HCT116 (cell line): ENCODE results near the gene ACAT2. TPM values are rescaled to one million over a fixed set of nuclear protein-coding genes. Genes with fewer than 3 reads are reported as not detected.

ENCODE experiments used
- ATAC-seq: fragments of 200-7000 bp; cut with Tn5 transposase; 2 replicates; pipeline ENCODE4 v1.9.1; 2020; ENCODE audit warnings: mild to moderate bottlenecking, moderate library complexity
- BruUV-seq: library from RNA; stranded (reverse); fragments of 400-500 nt; replicated peaks from 2 replicates; lab custom pipeline; 2021; lab: Mats Ljungman, UMichigan
- CTCF ChIA-PET: fragments of 300-600 bp; sonication (Branson Sonifier 250); formaldehyde crosslinking; loops from one replicate; lab custom pipeline; 2021; ENCODE audit warnings: antibody characterized with exemption; lab: Charles Lee
- POLR2A ChIA-PET: fragments of 300-600, 350-600 bp; sonication (Branson Sonifier 250); formaldehyde crosslinking; loops from one replicate; lab custom pipeline; 2021; ENCODE audit warnings: antibody characterized with exemption; lab: Charles Lee
- RAD21 ChIA-PET, 2 experiments: fragments of 300-600 bp; sonication (Branson Sonifier 250); formaldehyde crosslinking; loops; one replicate each; lab custom pipeline; 2023; ENCODE audit warnings: low total read pairs in 2 of 2; ENCODE audit not compliant: uncharacterized antibody in 2 of 2, unreplicated experiment in 2 of 2, low non-redundant PET in 1 of 2; lab: Charles Lee
- DNase-seq: peaks from one replicate; pipeline ENCODE4 v3.0.0-alpha.2; 2010; ENCODE audit warnings: low read depth, low spot score
- H2AFZ ChIP-seq: fragments of 200-600 bp; shearing (Covaris generic), sonication (generic); 2 replicates; pipeline ENCODE4 v1.6.1; 2017; ENCODE audit warnings: low read depth, mixed run types, mixed read lengths, antibody characterized with exemption, low read length; ENCODE audit not compliant: poor library complexity, severe bottlenecking
- H3K27ac ChIP-seq: 2 replicates; pipeline ENCODE4 v1.5.1; 2012; ENCODE audit warnings: low read depth, low read length
- H3K27me3 ChIP-seq: fragments of 200-600 bp; sonication (generic); 2 replicates; pipeline ENCODE4 v1.6.1; 2016; ENCODE audit warnings: mixed run types, low read length, mixed read lengths; ENCODE audit not compliant: insufficient read depth
- H3K36me3 ChIP-seq, 2 experiments: fragments of 200-500 bp in 1 of 2; fragments of 200-600 bp in 1 of 2; sonication (Bioruptor generic) in 1 of 2; sonication (generic) in 1 of 2; 2 replicates each; pipeline versions ENCODE4 v1.5.1 to v1.6.1; 2014 to 2016; ENCODE audit warnings: low read length in 2 of 2, inconsistent platforms in 1 of 2, mixed read lengths in 1 of 2, mixed run types in 1 of 2; ENCODE audit not compliant: insufficient read depth in 2 of 2, control insufficient read depth in 1 of 2
- H3K4me1 ChIP-seq, 2 experiments: fragments of 200-600 bp in 1 of 2; sonication (generic) in 1 of 2; 2 replicates each; pipeline versions ENCODE4 v1.5.1 to v1.6.1; 2012 to 2017; ENCODE audit warnings: low read length in 2 of 2, inconsistent platforms in 1 of 2, mild to moderate bottlenecking in 1 of 2, mixed read lengths in 1 of 2, mixed run types in 1 of 2, moderate library complexity in 1 of 2; ENCODE audit not compliant: insufficient read depth in 2 of 2, control insufficient read depth in 1 of 2
- H3K4me2 ChIP-seq: fragments of 200-600 bp; sonication (generic); 2 replicates; pipeline ENCODE4 v1.6.1; 2017; ENCODE audit warnings: mixed run types, low read length, mixed read lengths
- H3K4me3 ChIP-seq, 2 experiments: fragments of 200-600 bp in 1 of 2; sonication (generic) in 1 of 2; replicated peaks in 1 of 2; 2 replicates each; pipeline ENCODE4 v1.5.1; 2011 to 2016; ENCODE audit warnings: low read length in 2 of 2, control low read depth in 1 of 2, low read depth in 1 of 2, mild to moderate bottlenecking in 1 of 2, mixed read lengths in 1 of 2, mixed run types in 1 of 2
- H3K79me2 ChIP-seq: fragments of 200-600 bp; sonication (generic); 2 replicates; pipeline ENCODE4 v1.6.1; 2017; ENCODE audit warnings: mild to moderate bottlenecking, mixed run types, low read length, moderate library complexity, mixed read lengths; ENCODE audit not compliant: insufficient read depth
- H3K9ac ChIP-seq: fragments of 200-600 bp; sonication (generic); 2 replicates; pipeline ENCODE4 v1.6.1; 2016; ENCODE audit warnings: low read length, mixed read lengths
- H3K9me2 ChIP-seq: fragments of 200-600 bp; sonication (generic), shearing (Covaris generic); 2 replicates; pipeline ENCODE4 v1.6.1; 2017; ENCODE audit warnings: mixed run types, mild to moderate bottlenecking, moderate library complexity; ENCODE audit not compliant: insufficient read depth
- H3K9me3 ChIP-seq, 2 experiments: fragments of 200-500 bp in 1 of 2; fragments of 200-600 bp in 1 of 2; sonication (Bioruptor generic) in 1 of 2; sonication (generic) in 1 of 2; 2 replicates each; pipeline ENCODE4 v1.6.1; 2014 to 2017; ENCODE audit warnings: low read length in 2 of 2, mixed read lengths in 2 of 2, inconsistent platforms in 1 of 2, low read depth in 1 of 2, mild to moderate bottlenecking in 1 of 2, mixed run types in 1 of 2, moderate library complexity in 1 of 2; ENCODE audit not compliant: control insufficient read depth in 1 of 2, insufficient read depth in 1 of 2
- H4K20me1 ChIP-seq: fragments of 200-600 bp; sonication (generic), shearing (Covaris generic); 2 replicates; pipeline ENCODE4 v1.6.1; 2017; ENCODE audit warnings: mixed run types, mild to moderate bottlenecking, moderate library complexity; ENCODE audit not compliant: insufficient read depth
- EZH2 ChIP-seq: fragments of 200-600 bp; sonication (generic); IDR thresholded peaks from 2 replicates; pipeline ENCODE4 v1.6.1; 2017; ENCODE audit warnings: antibody characterized with exemption, mixed run types
- FOSL1 ChIP-seq: IDR thresholded peaks from 2 replicates; pipeline ENCODE4 v1.6.1; 2012; ENCODE audit warnings: low read depth
- MAX ChIP-seq: IDR thresholded peaks from 2 replicates; pipeline ENCODE4 v1.6.1; 2012
- POLR2A ChIP-seq: IDR thresholded peaks from 2 replicates; pipeline ENCODE4 v1.7.0; 2011; ENCODE audit warnings: borderline replicate concordance; ENCODE audit not compliant: insufficient read depth, insufficient read length; ENCODE audit errors: extremely low read depth
- POLR2AphosphoS5 ChIP-seq: IDR thresholded peaks from 2 replicates; pipeline ENCODE4 v1.6.1; 2011; ENCODE audit warnings: mild to moderate bottlenecking, low read depth, low read length, moderate library complexity
- YY1 ChIP-seq: IDR thresholded peaks from 2 replicates; pipeline ENCODE4 v1.6.1; 2011; ENCODE audit warnings: low read length, low read depth, moderate library complexity, mild to moderate bottlenecking; ENCODE audit not compliant: insufficient replicate concordance; ENCODE audit errors: extremely low read depth
- intact Hi-C: fragments of 100-400 bp; cut with micrococcal nuclease; formaldehyde crosslinking; loops from 2 replicates; pipeline ENCODE4 v1.10.0; 2022
- total RNA-seq: library from RNA; stranded (reverse); gene quantifications from one replicate; pipeline ENCODE4 v1.2.1, GENCODE V29; 2021; ENCODE audit not compliant: unreplicated experiment

The ACAT2 gene
- total RNA-seq, 1 experiment from 2014 or later, result 41.6 TPM

- no peak overlapping the region for H3K4me2 ChIP-seq
- BruUV-seq, result no TSS peak
- H4K20me1 ChIP-seq, result peaks cover 2% of the 10 kb centered on the region; the same call in 1 of the 2 replicates
- intact Hi-C loops, result no loop called here
- H3K4me3 ChIP-seq, result no peak overlapping the region
- no peak for ATAC-seq
- TF ChIP-seq POLR2A, result no peak
- TF ChIP-seq MAX, result no peak
- no peak for TF ChIP-seq YY1
- TF ChIP-seq EZH2, result no peak
- H2AFZ ChIP-seq, result no peak overlapping the region
- no peak overlapping the region for H3K9ac ChIP-seq
- DNase-seq, result no peak
- RAD21 ChIA-PET, result no interaction called here
- peaks cover 56% of the 10 kb centered on the region for H3K79me2 ChIP-seq
- peaks cover 36 to 57% of the 10 kb centered on the region in 2 experiments for H3K36me3 ChIP-seq
- POLR2A ChIA-PET, result no interaction called here
- H3K9me3 ChIP-seq, result no peaks in the 10 kb centered on the region
- no peaks in the 10 kb centered on the region for H3K27me3 ChIP-seq
- H3K4me1 ChIP-seq, result peaks cover 0 to 16% of the 10 kb centered on the region in 2 experiments; a peak in 2 of 4 replicates
- CTCF ChIA-PET, result no interaction called here
- H3K27ac ChIP-seq, result no peak overlapping the region
- no peaks in the 10 kb centered on the region for H3K9me2 ChIP-seq
Observed at GRCh38 chr6:159754401-159754800, 7.4 kb upstream of the ACAT2 start.

GRCh38 chr6:159754959-159755914 is 6.6 kb upstream of the ACAT2 start:
- RAD21 ChIA-PET, result no interaction called here
- POLR2A ChIA-PET, result no interaction called here
- TF ChIP-seq POLR2AphosphoS5, result 0 out of 2 replicates have a peak, but pooled peaks have one; percentile 16
- TF ChIP-seq EZH2, result no peak
- TF ChIP-seq FOSL1, result no peak
- peaks cover 0 to 24% of the 10 kb centered on the region in 2 experiments; a peak in 2 of 4 replicates for H3K4me1 ChIP-seq
- no peak overlapping the region for H3K27ac ChIP-seq
- intact Hi-C loops, result no loop called here
- no peak overlapping the region for H2AFZ ChIP-seq
- DNase-seq, result no peak
- H3K9me3 ChIP-seq, result no peaks in the 10 kb centered on the region
- no peak for ATAC-seq
- CTCF ChIA-PET, result no interaction called here
- no peak overlapping the region for H3K9ac ChIP-seq
- H3K9me2 ChIP-seq, result no peaks in the 10 kb centered on the region
- peaks cover 36 to 51% of the 10 kb centered on the region in 2 experiments for H3K36me3 ChIP-seq
- no peak overlapping the region for H3K4me2 ChIP-seq
- H3K79me2 ChIP-seq, result peaks cover 52% of the 10 kb centered on the region
- no peak overlapping the region for H3K4me3 ChIP-seq
- H3K27me3 ChIP-seq, result no peaks in the 10 kb centered on the region
- BruUV-seq, result no TSS peak
- peaks cover 2% of the 10 kb centered on the region; the same call in 1 of the 2 replicates for H4K20me1 ChIP-seq
